MM.1S (cell line): ENCODE results near the gene LIPT1.
"Not testable (repeated sequence)": the region's sequence is repeated elsewhere in the genome, so short reads cannot be mapped to it uniquely, and the experiment has no call there.

Experiments
- DNase-seq: peaks from one replicate; pipeline ENCODE4 v3.0.0-alpha.2; 2015
- H2AFZ ChIP-seq: fragments of 300-600 bp; sonication (generic); 2 replicates; pipeline ENCODE4 v1.6.0; 2016; ENCODE audit warnings: antibody characterized with exemption, low read length
- H3F3A ChIP-seq: fragments of 300-600 bp; sonication (generic); 2 replicates; pipeline ENCODE4 v1.6.1; 2016; ENCODE audit warnings: mild to moderate bottlenecking, antibody characterized with exemption, low read length, moderate library complexity, mixed read lengths; ENCODE audit not compliant: insufficient read depth
- H3K27ac ChIP-seq: fragments of 300-600 bp; sonication (generic); 2 replicates; pipeline ENCODE4 v1.5.1; 2016; ENCODE audit warnings: mild to moderate bottlenecking, low read length
- H3K27me3 ChIP-seq: fragments of 300-600 bp; sonication (generic); replicated peaks from 2 replicates; pipeline ENCODE4 v1.6.0; 2016; ENCODE audit warnings: low read length; ENCODE audit not compliant: insufficient read depth
- H3K36me3 ChIP-seq: fragments of 300-600 bp; sonication (generic); replicated peaks from 2 replicates; pipeline ENCODE4 v1.6.1; 2016; ENCODE audit warnings: mild to moderate bottlenecking, low read length, mixed read lengths; ENCODE audit not compliant: insufficient read depth
- H3K4me1 ChIP-seq: fragments of 300-600 bp; sonication (generic); 2 replicates; pipeline ENCODE4 v1.6.1; 2016; ENCODE audit warnings: low read length, mixed read lengths
- H3K4me2 ChIP-seq: fragments of 300-600 bp; sonication (generic); 2 replicates; pipeline ENCODE4 v1.6.0; 2016; ENCODE audit warnings: low read depth, low read length
- H3K4me3 ChIP-seq: fragments of 300-600 bp; sonication (generic); 2 replicates; pipeline ENCODE4 v1.5.1; 2016; ENCODE audit warnings: low read length, mixed read lengths
- H3K79me2 ChIP-seq: fragments of 300-600 bp; sonication (generic); 2 replicates; pipeline ENCODE4 v1.6.1; 2016; ENCODE audit warnings: mixed run types, low read length, mixed read lengths
- H3K9ac ChIP-seq: fragments of 300-600 bp; sonication (generic); 2 replicates; pipeline ENCODE4 v1.6.1; 2016; ENCODE audit warnings: low read length, mixed read lengths
- H3K9me2 ChIP-seq: fragments of 300-600 bp; sonication (generic); replicated peaks from 2 replicates; pipeline ENCODE4 v1.6.1; 2016; ENCODE audit warnings: mild to moderate bottlenecking, low read length, mixed read lengths; ENCODE audit not compliant: insufficient read depth
- H3K9me3 ChIP-seq: fragments of 300-600 bp; sonication (generic); replicated peaks from 2 replicates; pipeline ENCODE4 v1.6.1; 2016; ENCODE audit warnings: mild to moderate bottlenecking, low read length, mixed read lengths; ENCODE audit not compliant: insufficient read depth
- H4K20me1 ChIP-seq: fragments of 300-600 bp; sonication (generic); 2 replicates; pipeline ENCODE4 v1.6.1; 2016; ENCODE audit warnings: mild to moderate bottlenecking, low read length, moderate library complexity, mixed read lengths; ENCODE audit not compliant: insufficient read depth
- CTCF ChIP-seq: fragments of 300-600 bp; sonication (generic); IDR thresholded peaks from 2 replicates; pipeline ENCODE4 v1.5.1; 2016; ENCODE audit warnings: antibody characterized with exemption, low read length, mixed read lengths
- EZH2 ChIP-seq: fragments of 300-600 bp; sonication (generic); optimal IDR thresholded peaks from 2 replicates; pipeline ENCODE3; 2017; ENCODE audit warnings: low read depth, mild to moderate bottlenecking, antibody characterized with exemption, low read length, mixed read lengths
- EZH2phosphoT487 ChIP-seq: fragments of 300-600 bp; sonication (generic); IDR thresholded peaks from 2 replicates; pipeline ENCODE4 v1.6.1; 2018; ENCODE audit warnings: antibody characterized with exemption, low read length

The LIPT1 gene

GRCh38 chr2:99190548-99190947, 35.8 kb downstream of the LIPT1 start:
- TF ChIP-seq CTCF (no peak; the same call in 1 of the 2 replicates), EZH2phosphoT487 (no peak), EZH2 (no peak)
- Histone ChIP-seq H3K36me3 (no peaks in the 10 kb centered on the region; the same call in 1 of the 2 replicates), H3K9me3 (no peaks in the 10 kb centered on the region)

DNA sequence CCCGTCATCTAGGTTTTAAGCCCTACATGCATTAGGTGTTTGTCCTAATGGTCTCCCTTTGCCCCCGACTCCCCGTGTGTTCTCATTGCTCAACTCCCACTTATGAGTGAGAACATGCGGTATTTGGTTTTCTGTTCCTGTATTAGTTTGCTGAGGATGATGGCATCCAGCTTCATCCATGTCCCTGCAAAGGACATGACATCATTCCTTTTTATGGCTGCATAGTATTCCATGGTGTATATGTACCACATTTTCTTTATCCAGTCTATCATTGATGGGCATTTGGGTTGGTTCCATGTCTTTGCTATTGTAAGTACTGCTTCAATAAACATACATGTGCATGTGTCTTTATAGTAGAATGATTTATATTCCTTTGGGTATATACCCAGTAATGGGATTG, 37.6 kb downstream of the LIPT1 start:
- not testable (repeated sequence) for H3K9me2 ChIP-seq, H3F3A ChIP-seq, H3K4me3 ChIP-seq, H3K79me2 ChIP-seq, H3K4me2 ChIP-seq, H4K20me1 ChIP-seq, H3K27ac ChIP-seq, DNase-seq, H3K36me3 ChIP-seq, H3K27me3 ChIP-seq, H2AFZ ChIP-seq, H3K9me3 ChIP-seq, H3K4me1 ChIP-seq, H3K9ac ChIP-seq

More at GRCh38 chr2:99190548-99190947, 35.8 kb downstream of the LIPT1 start:
- Histone ChIP-seq H3K4me2 (no peak overlapping the region), H3K27ac (no peak overlapping the region), H3K4me3 (no peak overlapping the region), H3K9me2 (no peaks in the 10 kb centered on the region), H3K79me2 (peaks cover 3% of the 10 kb centered on the region), H3F3A (no peaks in the 10 kb centered on the region), H3K9ac (no peak overlapping the region), H3K27me3 (no peaks in the 10 kb centered on the region), H3K4me1 (no peaks in the 10 kb centered on the region), H2AFZ (no peak overlapping the region), H4K20me1 (no peaks in the 10 kb centered on the region)
- DNase-seq = no peak

GRCh38 chr2:99198103-99198841, 43.5 kb downstream of the LIPT1 start:
- Histone ChIP-seq H3K36me3 (no peaks in the 10 kb centered on the region; the same call in 1 of the 2 replicates), H3K9me3 (no peaks in the 10 kb centered on the region), H3K4me2 (no peak overlapping the region), H3K27me3 (no peaks in the 10 kb centered on the region), H3F3A (no peaks in the 10 kb centered on the region), H3K4me1 (no peaks in the 10 kb centered on the region), H4K20me1 (no peaks in the 10 kb centered on the region), H2AFZ (no peak overlapping the region), H3K4me3 (no peak overlapping the region), H3K79me2 (no peaks in the 10 kb centered on the region), H3K9me2 (no peaks in the 10 kb centered on the region), H3K9ac (no peak overlapping the region), H3K27ac (no peak overlapping the region)
- no peak for DNase-seq
- TF ChIP-seq EZH2phosphoT487 (no peak), CTCF (no peak), EZH2 (no peak)

- no peak for DNase-seq
- H3K9me2 ChIP-seq = no peaks in the 10 kb centered on the region
- H3K4me3 ChIP-seq = no peak overlapping the region
- no peak overlapping the region for H2AFZ ChIP-seq
- TF ChIP-seq EZH2phosphoT487 (no peak), CTCF (no peak), EZH2 (no peak)
- H3K27ac ChIP-seq = no peak overlapping the region
- H3K4me2 ChIP-seq = no peak overlapping the region
- no peaks in the 10 kb centered on the region for H3K4me1 ChIP-seq
- H3K79me2 ChIP-seq = no peaks in the 10 kb centered on the region
- H3K9ac ChIP-seq = no peak overlapping the region
- H3K36me3 ChIP-seq = no peaks in the 10 kb centered on the region; the same call in 1 of the 2 replicates
- no peaks in the 10 kb centered on the region for H3F3A ChIP-seq
- no peaks in the 10 kb centered on the region for H3K9me3 ChIP-seq
- H3K27me3 ChIP-seq = no peaks in the 10 kb centered on the region
- H4K20me1 ChIP-seq = no peaks in the 10 kb centered on the region
These were observed 45.5 kb downstream of the LIPT1 start for GRCh38 chr2:99200076-99200800.
